GM19467 (cell line): ENCODE data around the gene MYL6B.
"Not testable (repeated sequence)": the region's sequence is repeated elsewhere in the genome, so short reads cannot be mapped to it uniquely, and the experiment has no call there.

Experiments used
- ATAC-seq: cut with Tn5 transposase; IDR thresholded peaks from one replicate; pipeline ENCODE4 v1.9.1; 2021; ENCODE audit warnings: mild to moderate bottlenecking, moderate library complexity; ENCODE audit not compliant: unreplicated experiment

The MYL6B gene

DNA sequence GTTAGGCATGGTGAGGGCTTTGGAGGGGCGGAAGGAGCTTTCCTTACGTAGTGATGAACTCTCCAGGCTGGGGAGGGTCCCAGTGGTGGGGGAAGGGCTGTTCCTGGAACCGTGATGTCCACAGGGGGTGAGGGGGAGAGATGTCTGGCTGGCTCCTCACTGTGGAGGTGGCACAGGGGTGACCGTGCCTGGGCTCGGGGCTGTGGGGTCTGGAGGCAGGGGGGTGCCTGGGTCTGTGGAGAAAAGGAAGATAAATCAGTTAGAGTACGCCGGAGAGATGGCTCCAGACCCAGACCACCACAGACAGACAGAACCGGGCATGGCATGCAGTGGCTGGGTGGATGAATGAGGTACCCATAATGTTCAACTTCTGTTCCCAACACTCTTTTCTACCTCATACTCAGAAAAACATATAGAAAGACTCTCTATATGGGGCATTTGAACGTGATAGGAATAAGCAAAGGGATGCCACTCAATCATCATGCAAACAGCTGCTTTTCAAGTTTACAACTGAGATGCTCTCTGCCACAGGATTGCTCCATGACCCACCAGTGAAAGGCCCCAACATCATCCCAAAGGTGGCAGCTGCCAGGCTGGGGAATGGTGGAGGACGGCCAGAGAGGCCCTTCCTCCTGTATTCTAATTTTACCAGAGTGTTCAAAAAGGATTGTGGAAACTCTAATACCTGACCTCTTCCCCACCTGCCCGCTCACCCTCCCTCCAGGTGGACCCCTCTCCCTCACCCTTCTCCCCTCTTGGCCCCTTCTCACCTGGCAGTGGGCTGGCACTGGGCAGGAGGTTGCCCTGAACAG, 11.4 kb downstream of the MYL6B start:
- ATAC-seq = no peak

DNA sequence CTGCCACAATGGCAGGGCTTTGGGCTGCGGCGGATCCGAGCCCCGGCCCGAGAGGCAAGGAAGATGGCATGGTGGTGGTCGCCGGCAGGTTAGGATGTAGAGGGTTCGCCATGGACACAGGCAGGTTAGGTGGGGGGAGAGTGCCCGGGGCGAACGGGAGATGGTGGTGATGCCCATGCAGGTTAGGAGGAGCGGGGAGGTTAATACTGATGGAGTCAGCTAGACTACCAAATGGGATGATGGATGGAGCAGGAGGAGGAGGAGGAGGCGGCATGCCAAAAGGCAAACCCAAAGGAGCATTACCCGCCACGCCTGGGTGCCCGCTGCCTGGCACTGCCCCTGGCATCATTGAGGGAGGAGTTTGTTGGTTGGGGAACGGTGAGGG, 11.9 kb downstream of the MYL6B start:
- no peak for ATAC-seq

DNA sequence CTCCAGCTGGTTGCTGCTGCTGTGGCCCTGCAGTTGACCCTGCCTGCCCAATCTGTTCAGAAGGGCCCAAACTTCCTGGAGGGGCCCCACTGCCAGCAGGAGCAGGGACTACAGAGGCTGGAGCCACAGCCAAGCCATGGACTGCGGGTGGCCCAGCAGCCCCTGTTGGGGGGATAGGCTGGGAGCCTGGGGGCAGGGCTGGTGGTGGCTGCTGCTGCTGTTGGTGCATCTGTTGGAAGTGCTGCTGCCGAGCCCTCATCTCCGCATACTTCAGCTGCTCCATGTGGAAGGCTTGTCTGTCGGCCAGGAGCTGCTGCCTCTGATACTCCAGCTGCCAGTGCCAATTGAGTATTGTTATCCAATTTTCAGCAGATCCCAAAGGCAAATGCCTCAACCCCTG, 13.0 kb downstream of the MYL6B start:
- no peak for ATAC-seq

DNA sequence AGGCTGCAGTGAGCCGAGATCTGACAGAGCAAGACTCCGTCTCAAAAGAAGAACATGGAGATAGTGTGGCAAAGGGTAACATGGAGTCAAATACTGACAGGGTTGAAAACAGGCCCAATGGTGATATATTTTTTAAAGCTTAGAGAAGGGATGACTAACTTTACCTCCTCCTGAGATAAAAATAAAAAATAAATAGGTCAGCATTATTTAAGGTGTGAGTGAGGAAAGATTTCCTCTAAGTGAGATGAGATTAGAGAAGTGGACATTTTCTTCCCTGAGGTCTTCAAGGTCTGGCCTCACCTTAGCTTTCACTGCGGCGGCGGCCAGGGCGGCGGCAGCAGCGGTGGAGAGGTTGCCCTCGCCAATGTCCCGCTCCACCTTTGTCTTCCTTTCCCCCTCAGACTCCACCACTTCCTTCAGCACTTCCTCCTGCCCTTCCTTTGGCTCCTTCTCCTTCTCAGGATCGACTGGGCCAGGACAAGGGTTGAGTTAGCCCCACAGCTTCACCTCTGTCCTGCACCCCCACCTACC, 16.9 kb downstream of the MYL6B start:
- ATAC-seq = no peak

DNA sequence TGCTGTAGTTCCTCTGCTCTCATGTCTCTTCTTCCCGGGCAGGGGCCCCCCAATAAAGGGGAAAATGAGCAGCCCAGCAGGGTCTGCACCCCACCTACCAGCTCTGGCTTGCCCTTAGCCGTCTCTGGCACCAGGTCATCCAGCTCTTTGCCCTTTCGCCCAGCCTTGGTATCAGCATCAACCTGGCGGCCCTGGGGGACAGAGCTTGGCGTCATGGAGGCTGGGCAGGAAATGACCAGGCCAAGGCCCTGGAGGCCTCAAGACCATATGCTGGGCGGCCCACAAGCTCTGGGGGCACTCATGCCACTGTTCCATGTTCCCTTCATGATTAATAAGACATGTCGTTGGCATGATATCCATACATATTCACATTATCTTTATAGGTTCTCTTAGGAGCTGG, 20.5 kb downstream of the MYL6B start:
- no peak for ATAC-seq

DNA sequence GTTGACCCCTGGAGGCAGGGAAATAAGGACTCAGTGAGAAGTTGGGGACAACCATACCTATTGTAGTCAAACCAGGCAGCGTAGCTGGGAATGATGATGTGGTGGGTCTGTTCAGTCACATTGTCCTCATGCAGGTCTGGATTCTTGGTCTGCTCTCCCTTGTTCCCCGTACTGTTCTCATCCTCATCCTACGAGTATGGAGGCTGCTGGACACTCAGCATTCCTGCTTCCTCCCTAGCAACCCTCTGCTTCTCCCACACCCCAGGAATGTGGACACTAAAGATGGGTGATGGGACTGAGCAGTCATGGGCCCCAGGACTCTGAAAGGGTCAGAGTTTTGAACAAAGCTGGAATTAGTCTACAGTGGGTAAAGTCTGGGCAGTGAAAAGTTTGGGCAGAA, 26.0 kb downstream of the MYL6B start:
- no peak for ATAC-seq

DNA sequence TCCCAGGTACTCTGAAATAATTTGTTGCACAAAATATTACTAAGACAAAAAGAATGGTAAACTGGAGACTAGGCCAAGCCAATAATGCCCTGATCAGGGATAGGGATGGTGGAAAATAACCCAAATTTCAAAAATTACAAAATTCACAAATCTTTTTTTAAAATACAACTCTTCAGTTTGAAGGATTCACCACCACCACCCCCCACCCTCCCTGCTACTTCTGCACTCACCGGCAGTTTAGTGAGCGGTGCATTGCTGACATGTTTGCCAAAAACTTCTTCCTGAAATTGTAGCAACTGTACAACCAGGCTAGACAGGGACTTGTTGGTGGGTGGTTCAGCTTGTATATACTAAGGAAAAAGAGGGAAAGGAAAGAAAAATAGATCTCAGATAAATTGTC, 34.6 kb downstream of the MYL6B start:
- no peak for ATAC-seq

DNA sequence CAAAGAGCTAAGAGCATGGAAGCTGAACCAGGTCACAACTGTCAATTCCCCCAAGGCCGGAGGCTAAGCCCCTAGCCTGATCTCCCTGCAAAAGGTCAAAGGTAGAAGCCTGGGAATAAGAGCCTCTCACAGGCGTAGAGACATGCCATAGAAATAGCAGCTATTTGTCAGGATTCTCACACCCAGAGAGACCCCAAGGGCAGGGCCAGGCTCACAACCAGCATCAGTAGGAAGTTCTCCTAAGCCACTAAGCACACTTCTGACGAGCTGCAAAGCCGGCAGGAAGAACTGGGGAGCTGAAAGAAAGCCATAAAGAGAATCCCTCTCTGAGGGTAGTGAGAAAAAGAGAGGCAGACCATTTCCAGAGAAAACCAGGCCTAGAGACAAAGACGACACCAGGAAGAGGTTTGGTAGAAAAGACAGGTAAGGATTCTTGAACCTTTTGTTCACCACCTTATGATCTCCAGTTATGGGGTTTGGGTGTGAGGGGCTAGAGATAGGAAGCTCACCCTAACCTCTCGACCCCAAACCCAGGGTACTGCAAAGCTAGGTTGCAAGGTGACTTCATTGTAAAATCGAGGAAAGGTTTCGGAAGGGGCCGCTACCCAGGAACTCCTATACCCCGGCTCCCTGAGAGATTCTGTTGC, 35.9 kb downstream of the MYL6B start:
- no peak for ATAC-seq

DNA sequence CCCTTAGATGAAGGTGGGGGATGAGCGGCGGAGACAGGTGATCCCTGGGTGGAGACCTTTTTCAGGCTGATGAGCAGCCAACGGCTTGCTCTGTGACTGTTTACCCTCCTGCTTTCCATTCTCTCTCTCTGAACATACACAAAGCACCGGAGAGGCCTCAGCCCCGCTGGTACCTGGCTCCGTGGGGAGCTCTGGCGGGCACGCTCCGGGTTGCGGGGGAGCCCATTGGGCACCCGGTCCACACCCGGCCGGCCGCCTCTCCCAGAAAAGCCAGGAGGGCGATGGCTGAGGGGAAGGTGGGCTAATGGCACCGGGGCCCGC, 36.4 kb downstream of the MYL6B start:
- ATAC-seq = no peak

DNA sequence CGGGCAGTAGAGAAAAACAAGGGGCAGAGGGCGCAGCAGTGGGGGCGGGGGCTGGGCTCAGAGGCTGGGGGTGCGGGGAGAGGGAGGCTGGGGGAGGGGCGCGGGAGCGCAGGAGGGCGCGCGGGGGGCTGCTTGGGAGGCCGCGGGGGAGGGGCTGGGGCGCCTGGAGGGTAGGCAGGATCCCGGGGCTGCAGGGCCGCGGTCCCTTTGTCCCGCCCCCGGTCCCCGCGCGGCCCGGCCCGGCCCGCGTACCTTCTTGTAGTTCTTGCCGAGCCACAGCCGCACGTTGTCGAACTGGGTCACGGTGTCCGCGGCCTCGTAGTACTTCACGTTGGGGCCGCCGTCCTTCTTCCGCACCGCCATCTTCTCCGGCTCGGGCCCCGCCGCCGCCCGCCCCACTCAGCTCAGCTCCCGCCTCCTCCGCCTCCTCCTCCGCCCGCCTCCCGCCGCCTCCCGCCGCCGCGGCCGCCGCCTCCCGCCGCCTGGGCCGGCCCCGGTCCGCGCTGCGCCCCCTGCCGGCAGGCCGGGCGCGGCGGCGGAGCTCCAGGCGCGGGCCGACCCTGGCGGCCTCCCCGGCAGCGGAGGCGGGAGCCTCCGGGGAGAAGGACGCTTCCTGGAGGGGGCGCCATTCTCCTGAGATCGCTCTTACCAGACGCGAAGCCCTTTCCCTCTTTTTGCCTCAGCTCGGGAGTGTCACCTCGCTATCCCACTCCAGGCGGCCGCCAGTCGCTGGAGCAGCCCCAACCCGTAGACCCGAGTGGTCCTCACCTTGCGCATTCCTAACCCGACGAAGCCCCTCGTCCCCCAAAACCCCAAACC, 36.9 kb downstream of the MYL6B start, which contains the start of gene SMARCC2:
Gene SMARCC2, minus strand, starts transcription at position 385 of the 819 bp plus-strand sequence. Its CDS starts 22 bp downstream, at position 363.
- ATAC-seq = peak; percentile 69

DNA sequence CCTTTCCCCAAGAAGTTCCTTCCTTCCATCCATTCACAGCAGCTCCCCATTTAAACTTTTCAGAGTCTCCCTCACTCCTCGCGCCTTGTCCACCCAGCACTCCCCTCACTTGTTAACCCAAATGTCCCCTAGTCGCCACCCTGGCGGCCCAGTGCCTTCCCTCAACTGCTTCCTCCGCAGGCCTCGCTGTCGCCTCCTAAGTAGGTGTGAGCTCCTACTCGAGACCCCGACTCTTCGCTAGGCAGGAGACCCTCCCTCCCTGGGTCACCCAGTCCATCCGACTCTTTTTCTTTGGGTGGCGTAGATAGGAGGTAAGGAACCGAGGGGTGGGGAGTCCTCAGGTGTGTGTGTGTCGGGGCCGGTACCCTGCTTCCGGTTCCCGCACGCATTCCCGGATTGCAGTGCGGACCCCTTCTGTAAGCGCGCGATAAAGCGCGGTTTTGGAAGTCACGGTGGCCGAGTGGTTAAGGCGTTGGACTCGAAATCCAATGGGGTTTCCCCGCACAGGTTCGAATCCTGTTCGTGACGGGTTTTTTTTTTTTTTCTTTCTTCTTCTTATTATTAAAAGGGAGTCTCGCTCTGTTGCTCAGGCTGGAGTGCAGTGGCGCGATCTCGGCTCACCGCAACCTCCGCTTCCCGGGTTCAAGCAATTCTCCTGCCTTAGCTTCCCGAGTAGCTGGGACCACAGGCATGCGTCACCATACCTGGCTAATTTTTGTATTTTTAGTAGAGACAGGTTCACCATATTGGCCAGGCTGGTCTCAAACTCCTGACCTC, 37.7 kb downstream of the MYL6B start:
- ATAC-seq = peak; percentile 30

DNA sequence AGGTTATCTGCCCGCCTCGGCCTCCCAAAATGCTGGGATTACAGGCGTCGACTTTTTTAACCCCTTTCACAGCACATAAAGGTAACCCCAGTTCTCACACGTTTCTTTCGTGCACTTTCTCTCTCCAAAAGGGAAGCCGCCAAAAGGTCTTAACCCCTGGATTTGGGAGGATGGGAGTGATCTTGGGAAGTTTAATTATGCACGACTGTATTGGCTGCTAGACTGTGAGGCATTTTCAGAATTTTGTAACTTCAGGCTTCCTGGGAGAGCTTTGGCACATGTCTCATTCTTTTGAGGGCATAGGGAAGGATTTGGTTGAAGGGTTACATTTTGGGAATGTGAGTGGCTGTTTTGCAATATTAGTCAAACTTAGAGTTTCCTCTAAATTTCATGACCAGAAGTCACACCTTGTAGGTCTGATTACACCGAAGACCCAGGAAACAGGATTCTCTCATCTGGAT, 38.3 kb downstream of the MYL6B start:
- ATAC-seq = no peak

DNA sequence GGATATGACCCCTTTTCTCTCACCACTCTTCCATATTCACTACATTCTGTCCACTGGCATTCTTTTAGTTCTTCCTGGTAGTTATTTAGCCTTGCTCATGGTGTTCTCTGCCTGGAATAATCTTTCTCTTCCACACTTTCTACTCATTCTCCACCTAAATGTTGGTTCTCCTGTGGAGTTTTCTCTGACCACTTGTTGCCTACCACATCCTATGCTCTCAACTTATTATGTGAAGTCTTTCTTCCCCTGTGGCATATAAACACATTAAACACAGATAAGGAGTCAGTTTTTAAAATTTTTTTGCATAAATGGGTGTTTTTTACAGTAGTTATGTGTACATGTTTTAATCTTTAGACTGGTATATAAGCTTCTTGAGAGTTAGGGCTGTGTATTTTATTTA, 40.2 kb downstream of the MYL6B start:
- no peak for ATAC-seq

DNA sequence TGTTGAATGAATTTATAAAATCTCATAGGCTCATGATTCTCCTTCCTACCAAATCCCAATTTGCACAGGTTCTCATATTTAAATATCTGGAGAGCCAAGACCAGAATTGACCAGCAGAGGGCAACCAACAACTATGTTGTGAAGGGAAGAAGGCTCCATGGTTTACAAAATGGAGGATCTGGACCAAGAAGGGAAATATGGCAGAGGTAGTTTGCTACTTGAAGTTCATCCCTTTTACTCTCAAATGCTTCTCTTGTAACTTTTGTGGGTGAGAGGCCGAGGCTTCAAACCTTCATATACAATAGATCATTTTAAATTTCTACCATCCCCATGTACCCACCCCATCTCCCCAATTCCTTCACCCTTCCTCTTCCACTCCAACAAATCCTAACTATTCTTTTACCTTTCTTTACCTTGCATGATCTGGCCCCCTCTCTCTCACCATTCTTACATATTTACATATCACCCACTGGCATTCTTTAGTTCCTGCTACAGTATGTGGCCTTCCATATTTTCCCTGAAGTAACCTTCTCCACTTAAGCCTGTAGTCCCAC, 40.7 kb downstream of the MYL6B start:
- ATAC-seq = no peak

DNA sequence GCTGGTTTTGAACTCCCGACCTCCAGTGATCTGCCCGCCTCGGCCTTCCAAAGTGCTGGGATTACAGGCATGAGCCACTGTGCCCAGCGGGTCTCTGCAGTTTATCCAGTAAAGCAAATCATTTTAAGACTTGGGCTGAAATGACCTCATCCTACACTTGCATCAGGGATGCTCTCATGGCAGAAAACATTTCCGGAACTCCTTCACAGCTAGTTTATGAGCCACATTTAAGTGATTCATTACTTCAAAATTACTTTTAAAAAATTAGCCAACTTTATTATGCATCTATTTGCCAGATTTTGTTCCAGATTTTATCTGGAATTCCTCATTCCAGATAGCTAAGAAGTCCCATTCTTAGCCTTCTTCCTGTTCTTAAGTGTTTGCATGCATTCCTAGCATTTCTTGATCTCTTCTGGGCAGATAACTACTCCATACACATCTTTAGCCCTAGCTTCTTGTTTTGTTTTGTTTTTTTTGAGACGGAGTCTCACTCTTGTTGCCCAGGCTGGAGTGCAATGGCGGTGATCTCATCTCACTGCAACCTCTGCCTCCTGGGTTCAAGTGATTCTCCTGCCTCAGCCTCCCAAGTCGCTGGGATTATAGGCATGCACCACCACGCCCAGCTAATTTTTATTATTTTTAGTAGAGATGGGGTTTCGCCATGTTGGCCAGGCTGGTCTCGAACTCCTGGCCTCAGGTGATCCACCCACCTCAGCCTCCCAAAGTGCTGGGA, 44.6 kb downstream of the MYL6B start:
- ATAC-seq = not testable (repeated sequence)

DNA sequence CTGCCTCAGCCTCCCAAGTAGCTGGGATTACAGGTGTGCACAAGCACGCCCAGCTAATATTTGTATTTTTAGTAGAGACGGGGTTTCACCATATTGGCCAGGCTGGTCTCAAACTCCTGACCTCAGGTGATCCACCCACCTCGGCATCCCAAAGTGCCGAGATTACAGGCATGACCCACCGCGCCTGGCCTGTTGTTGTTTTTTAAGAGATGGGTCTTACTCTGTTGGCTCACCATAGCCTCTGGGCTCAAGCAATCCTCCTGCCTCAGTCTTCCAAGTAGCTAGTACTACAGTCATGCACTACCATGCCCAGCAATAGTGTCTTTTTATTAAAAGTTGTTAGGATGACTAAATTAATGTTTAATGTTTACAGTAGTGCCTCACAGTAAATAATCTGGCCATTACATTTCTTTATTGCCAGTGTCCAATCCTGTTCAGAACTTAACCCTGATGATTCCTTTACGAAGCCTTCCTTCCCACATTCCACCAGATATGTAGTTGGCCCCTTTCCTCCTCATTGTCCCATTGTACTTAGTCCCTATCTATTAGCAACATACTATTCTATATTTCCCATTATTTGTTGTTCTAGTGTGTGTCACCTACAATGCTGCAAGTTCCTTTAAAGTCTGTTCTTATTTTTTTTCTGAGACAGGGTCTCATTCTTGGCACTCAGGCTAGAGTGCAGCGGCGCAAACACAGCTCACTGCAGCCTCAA, 45.7 kb downstream of the MYL6B start:
- ATAC-seq = no peak

DNA sequence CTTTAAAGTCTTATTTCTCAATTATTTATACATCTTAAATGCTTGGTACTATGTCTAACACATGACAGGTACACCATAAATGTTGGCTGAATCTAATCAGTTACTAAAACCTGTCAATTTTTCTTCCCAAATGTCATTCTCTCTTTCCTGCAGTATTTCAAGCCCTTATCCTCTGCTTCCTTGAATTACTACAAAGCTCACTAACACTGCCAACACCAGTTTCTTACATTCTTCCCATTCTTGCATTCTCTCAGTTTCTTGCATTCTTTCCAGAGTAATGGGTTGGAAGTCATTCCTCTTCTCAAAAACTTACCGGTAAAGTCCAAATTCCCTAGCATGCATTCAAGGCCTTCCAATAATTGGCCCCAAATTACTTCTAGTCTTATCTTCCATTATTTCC, 46.4 kb downstream of the MYL6B start:
- no peak for ATAC-seq

DNA sequence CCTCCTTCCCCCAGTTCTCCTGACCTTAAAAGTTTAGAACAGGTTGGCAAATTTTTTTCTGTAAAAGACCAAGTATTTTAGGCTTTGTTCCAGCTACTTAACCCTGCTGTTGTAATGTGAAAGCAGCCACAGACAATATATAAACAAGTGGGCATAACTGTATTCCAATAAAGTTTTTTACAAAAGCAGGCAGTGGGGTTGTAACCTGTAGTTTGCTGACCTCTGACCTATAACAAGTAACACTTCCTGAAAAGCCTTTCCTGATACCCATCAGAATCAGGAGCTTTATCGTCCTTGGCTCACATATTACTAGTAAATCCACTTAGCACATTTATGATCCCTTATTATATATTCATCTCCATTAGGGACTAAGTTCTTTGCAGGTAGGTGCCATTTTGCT, 50.0 kb downstream of the MYL6B start:
- no peak for ATAC-seq

DNA sequence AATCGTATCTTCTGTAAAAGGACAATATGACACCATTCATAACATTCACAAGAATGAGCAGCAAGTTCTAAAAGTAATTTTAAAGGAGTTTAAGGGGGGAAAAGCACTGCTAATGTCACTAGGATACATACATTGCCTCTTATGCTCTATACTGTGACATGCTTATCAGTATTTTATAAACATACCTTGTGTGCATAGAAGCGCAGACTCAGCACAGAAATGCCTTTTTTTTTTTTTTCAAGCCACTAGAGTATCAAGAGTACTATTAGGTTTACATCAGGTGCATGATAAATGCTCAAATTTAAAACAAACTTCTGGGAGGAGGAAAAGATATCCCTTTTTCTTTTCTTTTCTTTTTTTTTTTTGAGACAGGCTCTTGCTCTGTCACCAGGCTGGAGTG, 50.5 kb downstream of the MYL6B start:
- ATAC-seq = no peak
